T-cell (primary cell): ENCODE measurements around the gene CDC6. TPM values are rescaled to one million over a fixed set of nuclear protein-coding genes. Genes with fewer than 3 reads are reported as not detected.

ENCODE experiments used
- ATAC-seq, 4 experiments: fragments of 200-7000 bp in 3 of 4; fragments of 150-1000 bp in 1 of 4; cut with Tn5 transposase; replicated peaks in 1 of 4; 1 replicate in 3 of 4; 2 replicates in 1 of 4; pipeline ENCODE4 v1.10.0; 2021; ENCODE audit warnings: moderate library complexity in 3 of 4, mild to moderate bottlenecking in 2 of 4, moderate number of reproducible peaks in 1 of 4
- CTCF ChIA-PET, 2 donors: fragments of 300-600 bp; sonication (Branson Sonifier 250); formaldehyde crosslinking; loops; one replicate each; lab custom pipeline; 2022; ENCODE audit warnings: antibody characterized with exemption in 2 of 2; lab: Charles Lee
- POLR2A ChIA-PET, 2 donors: fragments of 300-600 bp; sonication (Branson Sonifier 250); formaldehyde crosslinking; loops; one replicate each; lab custom pipeline; 2022; ENCODE audit warnings: antibody characterized with exemption in 2 of 2; lab: Charles Lee
- DNase-seq, 35 experiments: peaks; one replicate each; pipeline versions ENCODE4 v3.0.0 to v3.0.0-alpha.2; 2013 to 2023
- H3K27ac ChIP-seq: one replicate; pipeline ENCODE4 v1.5.1; 2013; ENCODE audit warnings: low read length
- H3K27me3 ChIP-seq, 2 experiments: replicated peaks in 1 of 2; 1 replicate in 1 of 2; 2 replicates in 1 of 2; pipeline versions ENCODE4 v1.6.1 to v1.7.0; 2013; ENCODE audit warnings: low read length in 1 of 2, mixed read lengths in 1 of 2; ENCODE audit not compliant: control insufficient read depth in 2 of 2, insufficient read depth in 2 of 2; ENCODE audit errors: extremely low read depth in 1 of 2
- H3K36me3 ChIP-seq, 2 donors: 1 replicate in 1 of 2; 2 replicates in 1 of 2; pipeline versions ENCODE4 v1.6.1 to v1.7.0; 2013; ENCODE audit warnings: low read length in 1 of 2; ENCODE audit not compliant: control insufficient read depth in 2 of 2, insufficient read depth in 1 of 2; ENCODE audit errors: extremely low read depth in 1 of 2
- H3K4me1 ChIP-seq, 2 experiments: 1 replicate in 1 of 2; 2 replicates in 1 of 2; pipeline versions ENCODE4 v1.6.1 to v1.7.0; 2013; ENCODE audit warnings: low read length in 2 of 2, mixed read lengths in 1 of 2; ENCODE audit not compliant: insufficient read depth in 2 of 2, control insufficient read depth in 1 of 2; ENCODE audit errors: extremely low read depth in 1 of 2
- H3K4me3 ChIP-seq, 2 donors: 1 replicate in 1 of 2; 2 replicates in 1 of 2; pipeline versions ENCODE4 v1.5.1 to v1.7.0; 2013; ENCODE audit warnings: mild to moderate bottlenecking in 2 of 2, low read length in 1 of 2, moderate library complexity in 1 of 2; ENCODE audit not compliant: control insufficient read depth in 1 of 2; ENCODE audit errors: extremely low read depth in 1 of 2
- H3K9me3 ChIP-seq: 2 replicates; pipeline ENCODE4 v1.7.0; 2013
- H3K27ac Mint-ChIP-seq, 2 donors: one replicate each; pipeline ENCODE4 v1.8.0; 2020 to 2021; ENCODE audit warnings: mild to moderate bottlenecking in 2 of 2, mixed read lengths in 2 of 2
- H3K27me3 Mint-ChIP-seq, 2 donors: one replicate each; pipeline ENCODE4 v1.8.0; 2021 to 2022; ENCODE audit warnings: mixed read lengths in 2 of 2
- H3K36me3 Mint-ChIP-seq: one replicate; pipeline ENCODE4 v1.8.0; 2021; ENCODE audit warnings: mixed read lengths
- H3K4me1 Mint-ChIP-seq, 3 donors: one replicate each; pipeline ENCODE4 v1.8.0; 2020 to 2022; ENCODE audit warnings: mixed read lengths in 3 of 3, mild to moderate bottlenecking in 1 of 3
- H3K4me3 Mint-ChIP-seq, 3 donors: one replicate each; pipeline ENCODE4 v1.8.0; 2020 to 2022; ENCODE audit warnings: mild to moderate bottlenecking in 3 of 3, mixed read lengths in 3 of 3, moderate library complexity in 3 of 3
- H3K9me3 Mint-ChIP-seq, 3 donors: one replicate each; pipeline ENCODE4 v1.8.0; 2020 to 2022; ENCODE audit warnings: mixed read lengths in 3 of 3
- WGBS: methylation state at CpG from one replicate; pipeline ENCODE4 v1.1.5; 2013; ENCODE audit warnings: missing lambda C conversion rate; ENCODE audit not compliant: insufficient coverage; 5-methylcytosine and 5-hydroxymethylcytosine counted together
- total RNA-seq, 35 experiments: library from RNA in 6 of 35; stranded (reverse) in 6 of 35; fragments of 120-200 nt in 1 of 35; gene quantifications; one replicate each; pipeline versions ENCODE4 v1.2.1 to v1.2.4 and lab custom pipeline; 2013 to 2026

Gene CDC6
- total RNA-seq, 5 donors from 2014 or later (not counting 1 experiment from before 2014, with no cell fraction given), result 1.3 to 3.2 (median 2.1) TPM

DNA sequence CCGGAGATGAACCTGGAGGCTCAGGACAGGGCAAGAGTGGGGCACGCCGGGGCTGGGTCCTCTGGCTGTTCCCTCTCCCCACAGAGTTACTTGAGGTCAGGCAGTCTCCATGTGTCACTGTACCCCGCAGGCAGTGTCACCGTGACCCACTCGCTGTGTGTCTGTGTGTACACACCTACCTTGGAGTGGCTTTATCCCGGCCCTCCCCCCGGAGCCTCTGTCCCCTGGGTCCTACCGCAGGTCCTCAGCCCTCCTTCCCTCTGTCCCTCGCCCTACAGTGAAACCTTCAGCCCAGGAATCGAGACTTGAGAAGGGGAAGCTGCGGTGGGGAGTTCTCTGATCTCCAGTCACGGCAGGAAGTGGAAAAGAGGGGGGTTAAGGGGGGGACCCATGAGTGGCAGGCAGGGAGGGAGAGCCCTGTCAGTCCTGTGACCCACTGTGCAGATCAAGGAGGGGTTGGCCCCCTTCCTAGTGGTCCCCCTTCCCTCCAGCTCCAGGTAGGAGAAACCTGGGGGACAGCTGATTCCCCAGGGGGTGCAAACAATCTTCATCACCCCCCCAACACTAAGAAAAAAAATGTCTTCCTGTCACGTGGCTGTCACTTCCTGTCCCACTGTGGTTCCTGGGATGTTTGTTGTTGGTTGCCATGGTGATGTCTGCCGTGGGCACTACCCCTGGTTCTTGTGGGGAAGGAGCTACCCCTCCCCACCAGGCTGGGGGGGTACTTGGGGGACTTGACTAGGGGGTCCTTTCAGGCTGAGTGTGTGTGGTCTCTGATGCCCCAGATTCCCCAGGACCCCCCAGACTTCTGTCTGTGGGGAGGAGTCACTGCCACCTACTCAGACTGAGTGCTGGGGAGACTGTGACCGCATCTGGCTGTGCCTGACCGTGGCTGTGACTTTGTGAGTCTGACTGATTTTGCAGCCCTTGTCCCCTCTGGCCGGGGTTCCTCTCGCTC, 35.0 kb downstream of the CDC6 start:
- ChIA-PET CTCF (interaction anchor here (0.6 to 1.6 kb wide), 7 partner anchors 8 to 547 kb away, joined by 3 to 5 read pairs (median 3); no protein-coding TSS in a partner anchor), POLR2A (interaction anchor here (0.6 to 1.6 kb wide), 8 partner anchors 8 to 257 kb away, joined by 3 to 15 read pairs (median 4); no protein-coding TSS in a partner anchor)
- Mint-ChIP-seq H3K27me3 (no peaks in the 10 kb centered on the region), H3K4me3 (peak overlapping the region; percentile 91 to 96 (median 94)), H3K9me3 (no peaks in the 10 kb centered on the region), H3K4me1 (peaks cover 84 to 96% (median 88%) of the 10 kb centered on the region in 3 donors), H3K27ac (peak overlapping the region; percentile 99 to 100), H3K36me3 (no peaks in the 10 kb centered on the region)
- Histone ChIP-seq H3K9me3 (no peaks in the 10 kb centered on the region), H3K4me1 (peaks cover 48 to 96% of the 10 kb centered on the region in 2 experiments), H3K27ac (peak overlapping the region; percentile 99), H3K4me3 (peak overlapping the region; percentile 83 to 99), H3K27me3 (no peaks in the 10 kb centered on the region), H3K36me3 (peaks cover 0 to 2% of the 10 kb centered on the region in 2 donors)
- DNase-seq (peak; percentile 76 to 98 (median 91)), ATAC-seq (peak; percentile 36 to 49 (median 46))
- 3% methylated on average over 8 of the region's 19 CpGs for WGBS

DNA sequence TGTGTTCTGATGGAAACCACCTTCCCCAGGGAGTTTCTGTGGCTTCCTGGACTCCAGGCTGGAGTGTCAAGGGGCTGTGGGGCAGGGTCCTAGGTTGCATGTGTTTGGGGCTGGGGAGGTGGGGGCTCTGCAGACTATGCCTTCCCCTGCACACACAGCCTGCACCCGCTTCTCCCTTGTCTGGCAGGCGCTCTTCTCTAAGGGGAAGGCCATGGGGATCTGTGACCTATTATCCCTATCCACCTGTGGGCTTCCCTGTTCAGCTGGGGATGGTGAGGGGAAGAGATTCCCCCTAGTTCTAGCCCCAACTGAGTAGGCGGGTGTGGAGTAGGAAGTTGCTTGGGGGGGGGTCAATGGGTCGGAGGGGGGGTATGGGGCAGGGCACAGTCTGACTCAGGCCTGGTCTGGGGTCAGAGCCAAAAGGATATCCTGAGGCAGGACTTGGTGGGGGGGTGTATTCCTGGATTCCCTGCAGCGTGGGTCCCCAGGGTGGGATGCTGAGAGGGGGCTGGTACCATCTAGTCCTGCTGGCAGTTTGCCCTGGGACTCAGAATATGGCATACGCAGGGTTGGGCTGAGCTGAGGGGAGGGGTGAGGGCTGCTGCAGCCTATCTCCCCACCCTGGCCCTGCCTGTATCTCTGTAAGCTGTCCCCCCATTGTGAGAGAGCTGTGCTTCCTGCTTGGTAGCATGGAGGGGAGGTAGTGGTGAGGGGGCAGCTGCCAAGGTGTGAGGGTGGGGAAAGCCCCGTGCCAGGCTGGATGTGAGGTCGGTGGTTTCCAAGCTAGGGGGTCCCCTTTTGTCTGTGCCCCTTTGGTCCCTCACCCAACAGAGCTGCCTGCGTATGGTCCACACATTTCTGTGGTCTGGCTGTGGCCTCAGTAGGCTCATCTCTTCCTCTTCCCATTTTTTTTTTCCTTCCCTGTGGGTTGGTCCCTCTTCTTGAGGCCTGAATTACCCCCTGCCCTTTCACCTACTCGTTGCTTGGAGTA, 36.0 kb downstream of the CDC6 start:
- WGBS, result 16% methylated on average over 4 of the region's 10 CpGs
- H3K36me3 ChIP-seq, result peaks cover 0 to 2% of the 10 kb centered on the region in 2 donors
- H3K27me3 ChIP-seq, result no peaks in the 10 kb centered on the region
- H3K4me3 ChIP-seq, result peak overlapping the region; percentile 83 to 99
- H3K27ac ChIP-seq, result peak overlapping the region; percentile 99
- peaks cover 4% of the 10 kb centered on the region for H3K36me3 Mint-ChIP-seq
- ATAC-seq (peak; percentile 2 to 56 (median 3)), DNase-seq (peak in 34 of 35 experiments; percentile 37 to 94 (median 83))
- H3K4me1 Mint-ChIP-seq, result peaks cover 89 to 97% (median 94%) of the 10 kb centered on the region in 3 donors
- ChIA-PET CTCF (interaction anchor here (0.6 to 1.5 kb wide), 9 partner anchors 16 to 546 kb away, joined by 3 to 5 read pairs (median 3); no protein-coding TSS in a partner anchor), POLR2A (interaction anchor here (0.6 to 1.7 kb wide), 6 partner anchors 17 to 256 kb away, joined by 3 to 15 read pairs (median 4); no protein-coding TSS in a partner anchor)
- peak overlapping the region; percentile 99 to 100 for H3K27ac Mint-ChIP-seq
- H3K4me3 Mint-ChIP-seq, result peak overlapping the region; percentile 91 to 96 (median 94)
- no peaks in the 10 kb centered on the region for H3K9me3 ChIP-seq
- no peaks in the 10 kb centered on the region for H3K27me3 Mint-ChIP-seq
- no peaks in the 10 kb centered on the region for H3K9me3 Mint-ChIP-seq
- peaks cover 57 to 98% of the 10 kb centered on the region in 2 experiments for H3K4me1 ChIP-seq

DNA sequence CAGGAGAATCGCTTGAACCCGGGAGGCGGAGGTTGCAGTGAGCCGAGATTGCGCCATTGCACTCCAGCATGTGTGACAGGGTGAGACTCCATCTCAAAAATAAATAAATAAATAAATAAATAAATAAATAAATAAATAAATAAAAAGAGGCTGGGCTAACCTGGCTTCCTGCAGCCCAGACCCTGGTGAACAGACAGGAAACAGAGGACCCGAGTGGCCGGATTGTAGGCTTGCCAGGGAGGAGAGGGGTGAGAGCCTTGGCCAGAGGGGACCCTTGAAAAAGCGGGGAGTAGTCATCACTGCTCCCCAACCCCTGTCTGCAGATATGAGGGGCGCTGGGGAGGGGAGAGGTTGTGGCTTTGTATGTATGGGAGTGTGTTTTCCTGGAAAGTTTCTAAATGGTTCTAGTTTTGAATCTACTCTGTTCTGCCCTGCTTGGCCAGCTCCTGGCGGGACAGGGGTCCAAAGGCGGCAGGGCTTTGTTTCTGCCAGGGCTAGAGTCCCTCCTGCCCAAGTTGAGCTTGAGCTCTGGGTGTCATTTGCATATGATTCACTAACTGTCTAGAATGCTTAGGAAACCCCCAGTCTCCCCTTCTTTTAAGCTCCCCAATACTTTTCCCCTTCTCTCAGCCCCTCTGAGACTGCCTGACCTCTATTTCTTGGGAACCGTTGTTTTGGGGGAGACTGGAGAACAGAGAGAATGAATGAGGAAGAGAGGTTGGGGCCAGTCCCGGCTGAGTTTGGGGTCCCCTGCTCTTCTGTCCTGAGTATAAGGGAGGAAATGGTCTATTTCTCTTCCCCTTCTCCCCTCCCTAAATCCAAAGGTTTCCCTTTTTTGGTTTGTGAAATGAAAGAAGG, 37.7 kb downstream of the CDC6 start:
- 48% methylated on average over 4 of the region's 13 CpGs for WGBS
- peaks cover 65 to 97% of the 10 kb centered on the region in 2 experiments for H3K4me1 ChIP-seq
- POLR2A ChIA-PET, result interaction anchor here (0.5 to 1.8 kb wide), 11 partner anchors 14 to 1428 kb away, joined by 3 to 20 read pairs (median 5); partner anchors contain the start of gene MSL1 (in 1 of the 2)
- H3K4me3 ChIP-seq, result peak overlapping the region; percentile 15 to 44
- H3K36me3 Mint-ChIP-seq, result peaks cover 4% of the 10 kb centered on the region
- CTCF ChIA-PET, result interaction anchor here (0.7 to 1.6 kb wide), 7 partner anchors 8 to 312 kb away, joined by 3 to 9 read pairs (median 4); no protein-coding TSS in a partner anchor
- peak overlapping the region; percentile 79 to 91 (median 89) for H3K4me3 Mint-ChIP-seq
- peaks cover 92 to 97% (median 94%) of the 10 kb centered on the region in 3 donors for H3K4me1 Mint-ChIP-seq
- no peak for ATAC-seq
- H3K9me3 Mint-ChIP-seq, result no peaks in the 10 kb centered on the region
- peak overlapping the region; percentile 99 to 100 for H3K27ac Mint-ChIP-seq
- H3K27me3 ChIP-seq, result no peaks in the 10 kb centered on the region
- no peaks in the 10 kb centered on the region for H3K9me3 ChIP-seq
- H3K36me3 ChIP-seq, result peaks cover 0 to 2% of the 10 kb centered on the region in 2 donors
- no peaks in the 10 kb centered on the region for H3K27me3 Mint-ChIP-seq
- DNase-seq, result peak in 3 of 35 experiments; percentile 19 to 75 (median 44)
- peak overlapping the region; percentile 99 for H3K27ac ChIP-seq

DNA sequence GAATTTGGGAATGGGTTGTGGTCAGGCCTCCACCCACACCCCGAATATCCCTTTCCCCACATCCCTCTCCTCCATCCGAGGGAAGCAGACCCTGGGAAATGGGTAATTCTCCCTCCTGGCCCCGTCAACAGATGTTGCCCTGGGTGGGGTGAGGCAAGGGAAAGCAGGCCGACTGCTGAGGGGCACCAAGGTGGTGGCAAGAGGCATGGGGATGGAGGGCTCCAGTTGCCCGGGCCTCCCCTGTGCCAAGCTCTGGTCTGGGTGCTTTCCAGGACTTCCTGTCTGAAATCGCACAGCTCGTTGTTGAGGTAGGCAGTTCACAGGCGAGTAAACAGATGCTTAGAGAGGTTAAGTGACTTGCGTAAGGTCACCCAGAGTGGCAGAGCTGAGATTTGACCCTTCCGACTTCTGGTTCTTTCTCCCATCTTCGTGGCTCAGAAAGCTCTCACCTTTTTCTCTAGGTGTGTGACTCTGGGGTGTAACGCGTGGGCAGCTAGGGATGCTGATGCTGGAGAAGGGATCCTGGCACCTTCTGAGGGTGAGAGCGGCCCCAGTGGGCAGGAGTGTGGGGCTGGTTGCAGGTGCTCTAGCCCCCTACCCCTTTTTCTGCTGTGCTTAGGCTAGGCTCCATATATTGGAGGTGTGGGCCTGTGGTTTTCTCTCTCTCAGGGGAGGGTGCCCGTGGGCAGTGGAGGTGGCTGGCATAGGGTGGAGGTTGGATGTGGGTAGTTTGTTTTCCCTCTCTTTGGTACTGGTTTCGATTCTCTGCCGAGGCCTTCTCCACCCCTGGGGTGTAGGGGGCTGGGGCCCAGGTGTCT, 38.5 kb downstream of the CDC6 start:
- Histone ChIP-seq H3K9me3 (no peaks in the 10 kb centered on the region), H3K27me3 (no peaks in the 10 kb centered on the region), H3K36me3 (peaks cover 4 to 7% of the 10 kb centered on the region in 2 donors), H3K27ac (peak overlapping the region; percentile 99), H3K4me1 (peaks cover 70 to 97% of the 10 kb centered on the region in 2 experiments), H3K4me3 (peak overlapping the region; percentile 15 to 44)
- 26% methylated on average over 7 of the region's 17 CpGs for WGBS
- ChIA-PET POLR2A (interaction anchor here (0.5 to 1.8 kb wide), 9 partner anchors 13 to 334 kb away, joined by 3 to 20 read pairs (median 4); partner anchors contain the start of genes CASC3 (in 1 of the 2) and MSL1 (in 1 of the 2)), CTCF (interaction anchor here (0.7 to 1.6 kb wide), 7 partner anchors 9 to 1362 kb away, joined by 3 to 9 read pairs (median 4); partner anchors contain the start of gene EIF1 (in 1 of the 2))
- peak in 32 of 35 experiments; percentile 51 to 85 (median 62) for DNase-seq
- ATAC-seq, result peak; percentile 13 to 36 (median 32)
- Mint-ChIP-seq H3K9me3 (no peaks in the 10 kb centered on the region), H3K4me1 (peaks cover 92 to 99% (median 94%) of the 10 kb centered on the region in 3 donors), H3K4me3 (peak overlapping the region; percentile 79 to 91 (median 89)), H3K27ac (peak overlapping the region; percentile 99 to 100), H3K27me3 (no peaks in the 10 kb centered on the region), H3K36me3 (peaks cover 6% of the 10 kb centered on the region)
